H1 (cell line): ENCODE data around the gene PCNP. TPM values are rescaled to one million over a fixed set of nuclear protein-coding genes. Genes with fewer than 3 reads are reported as not detected.

ENCODE experiments used
- CTCF ChIA-PET: fragments of 300-600 bp; sonication (Branson Sonifier 250); formaldehyde crosslinking; loops from one replicate; lab custom pipeline; 2021; ENCODE audit not compliant: partially characterized antibody; lab: Charles Lee
- POLR2A ChIA-PET: fragments of 300-600 bp; sonication (Branson Sonifier 250); formaldehyde crosslinking; loops from one replicate; lab custom pipeline; 2021; ENCODE audit warnings: inconsistent platforms; ENCODE audit not compliant: partially characterized antibody; lab: Charles Lee
- DNase-seq, 2 experiments: peaks; one replicate each; pipeline versions ENCODE4 v3.0.0 to v3.0.0-alpha.2; 2010 to 2022; ENCODE audit warnings: low spot score in 2 of 2, low read depth in 1 of 2, mixed read lengths in 1 of 2
- FAIRE-seq: peaks from 2 replicates; lab custom pipeline; 2011; peaks lifted over from hg19 to GRCh38; lab: Jason Lieb, UNC
- H2AFZ ChIP-seq: 2 replicates; pipeline ENCODE4 v1.8.1; 2012; ENCODE audit warnings: low read length, inconsistent platforms
- H2AK5ac ChIP-seq: 2 replicates; pipeline ENCODE4 v1.6.1; 2013; ENCODE audit warnings: low read depth, low read length
- H2BK120ac ChIP-seq: replicated peaks from 2 replicates; pipeline ENCODE3; 2013; ENCODE audit warnings: low read depth, low read length, inconsistent platforms
- H2BK12ac ChIP-seq: 2 replicates; pipeline ENCODE4 v1.6.1; 2013; ENCODE audit warnings: low read depth, low read length
- H2BK15ac ChIP-seq: 2 replicates; pipeline ENCODE4 v1.6.1; 2013; ENCODE audit warnings: low read length
- H2BK20ac ChIP-seq: 2 replicates; pipeline ENCODE4 v1.6.1; 2013; ENCODE audit warnings: low read length
- H2BK5ac ChIP-seq: 2 replicates; pipeline ENCODE4 v1.6.1; 2013; ENCODE audit warnings: low read depth, low read length
- H3K14ac ChIP-seq: 2 replicates; pipeline ENCODE4 v1.6.1; 2013; ENCODE audit warnings: inconsistent platforms; ENCODE audit not compliant: insufficient read length
- H3K18ac ChIP-seq: 2 replicates; pipeline ENCODE4 v1.6.1; 2013; ENCODE audit warnings: low read length; ENCODE audit errors: extremely low read depth
- H3K23ac ChIP-seq: 2 replicates; pipeline ENCODE4 v1.6.1; 2013; ENCODE audit warnings: inconsistent platforms; ENCODE audit not compliant: insufficient read length
- H3K23me2 ChIP-seq: 2 replicates; pipeline ENCODE4 v1.6.1; 2013; ENCODE audit warnings: low read depth, low read length
- H3K27ac ChIP-seq: 2 replicates; pipeline ENCODE4 v1.6.1; 2011; ENCODE audit warnings: low read depth, low read length, inconsistent platforms
- H3K27me3 ChIP-seq, 4 experiments: replicated peaks in 1 of 4; 1 replicate in 1 of 4; 2 replicates in 3 of 4; pipeline versions ENCODE4 v1.6.1 to v1.8.1; 2011 to 2013; ENCODE audit warnings: low read length in 3 of 4, mild to moderate bottlenecking in 3 of 4, inconsistent platforms in 2 of 4, mixed read lengths in 2 of 4, moderate library complexity in 1 of 4; ENCODE audit not compliant: control insufficient read depth in 3 of 4, insufficient read depth in 3 of 4; ENCODE audit errors: extremely low read depth in 1 of 4
- H3K36me3 ChIP-seq, 4 experiments: 2 replicates each; pipeline versions ENCODE4 v1.6.1 to v1.8.1; 2011 to 2013; ENCODE audit warnings: mild to moderate bottlenecking in 4 of 4, low read length in 3 of 4, moderate library complexity in 2 of 4, control low read depth in 1 of 4, inconsistent platforms in 1 of 4; ENCODE audit not compliant: insufficient read depth in 4 of 4, control insufficient read depth in 2 of 4
- H3K4ac ChIP-seq: replicated peaks from 2 replicates; pipeline ENCODE3; 2013; ENCODE audit warnings: low read length, low read depth, mixed read lengths, inconsistent platforms; ENCODE audit not compliant: insufficient read length
- H3K4me1 ChIP-seq, 4 experiments: replicated peaks in 1 of 4; 1 replicate in 1 of 4; 2 replicates in 3 of 4; pipeline versions ENCODE4 v1.6.1 to v1.8.1; 2011 to 2013; ENCODE audit warnings: low read length in 3 of 4, inconsistent platforms in 2 of 4, mixed read lengths in 1 of 4; ENCODE audit not compliant: insufficient read depth in 4 of 4, control insufficient read depth in 3 of 4
- H3K4me2 ChIP-seq, 2 experiments: 2 replicates each; pipeline versions ENCODE4 v1.6.1 to v1.8.1; 2011 to 2013; ENCODE audit warnings: low read depth in 2 of 2, low read length in 2 of 2, control low read depth in 1 of 2, inconsistent platforms in 1 of 2, mild to moderate bottlenecking in 1 of 2; ENCODE audit not compliant: insufficient read depth in 1 of 2
- H3K4me3 ChIP-seq, 4 experiments: fragments of 200-600, 300-600 bp in 1 of 4; sonication (generic), shearing (Covaris generic), sonication (Bioruptor Twin) in 1 of 4; 2 replicates each; pipeline versions ENCODE4 v1.5.1 to v1.8.1; 2011 to 2016; ENCODE audit warnings: low read length in 4 of 4, low read depth in 3 of 4, control low read depth in 2 of 4, inconsistent platforms in 2 of 4, mild to moderate bottlenecking in 2 of 4, mixed read lengths in 1 of 4, moderate library complexity in 1 of 4; ENCODE audit not compliant: insufficient read depth in 2 of 4; ENCODE audit errors: extremely low read depth in 1 of 4
- H3K56ac ChIP-seq: replicated peaks from 2 replicates; pipeline ENCODE3; 2013; ENCODE audit warnings: low read depth, mild to moderate bottlenecking, mixed read lengths, low read length, inconsistent platforms; ENCODE audit not compliant: insufficient read length
- H3K79me1 ChIP-seq: 2 replicates; pipeline ENCODE4 v1.6.1; 2013; ENCODE audit warnings: low read depth, low read length, control low read depth
- H3K79me2 ChIP-seq, 2 experiments: 2 replicates each; pipeline versions ENCODE4 v1.6.1 to v1.8.1; 2012 to 2013; ENCODE audit warnings: low read length in 2 of 2, mild to moderate bottlenecking in 2 of 2, inconsistent platforms in 1 of 2; ENCODE audit not compliant: insufficient read depth in 2 of 2, control insufficient read depth in 1 of 2
- H3K9ac ChIP-seq, 4 experiments: replicated peaks in 1 of 4; 1 replicate in 1 of 4; 2 replicates in 3 of 4; pipeline versions ENCODE4 v1.6.1 to v1.8.1; 2011 to 2013; ENCODE audit warnings: low read depth in 3 of 4, low read length in 3 of 4, control low read depth in 2 of 4, mild to moderate bottlenecking in 2 of 4, moderate library complexity in 2 of 4, inconsistent platforms in 1 of 4; ENCODE audit errors: extremely low read depth in 1 of 4
- H3K9me3 ChIP-seq, 2 experiments: 2 replicates each; pipeline versions ENCODE4 v1.6.1 to v1.8.1; 2012 to 2013; ENCODE audit warnings: mild to moderate bottlenecking in 2 of 2, moderate library complexity in 2 of 2, control low read depth in 1 of 2, inconsistent platforms in 1 of 2, low read depth in 1 of 2, low read length in 1 of 2, mixed read lengths in 1 of 2; ENCODE audit not compliant: insufficient read depth in 2 of 2
- H4K20me1 ChIP-seq, 2 experiments: replicated peaks in 1 of 2; 2 replicates each; pipeline versions ENCODE3 to v1.8.1; 2011 to 2013; ENCODE audit warnings: inconsistent platforms in 2 of 2, low read length in 2 of 2, mild to moderate bottlenecking in 1 of 2; ENCODE audit not compliant: insufficient read depth in 2 of 2, control insufficient read depth in 1 of 2
- H4K5ac ChIP-seq: 2 replicates; pipeline ENCODE4 v1.6.1; 2013; ENCODE audit warnings: low read length, low read depth, mixed read lengths, inconsistent platforms; ENCODE audit not compliant: insufficient read length
- H4K8ac ChIP-seq: 2 replicates; pipeline ENCODE4 v1.8.0; 2013; ENCODE audit warnings: mild to moderate bottlenecking, moderate library complexity, low read length, inconsistent platforms; ENCODE audit not compliant: insufficient read depth; ENCODE audit errors: extremely low read depth
- H4K91ac ChIP-seq: replicated peaks from 2 replicates; pipeline ENCODE3; 2013; ENCODE audit warnings: low read length, mixed read lengths, inconsistent platforms; ENCODE audit not compliant: insufficient read length
- JUND ChIP-seq: IDR thresholded peaks from 2 replicates; pipeline ENCODE4 v1.6.1; 2011; ENCODE audit warnings: mild to moderate bottlenecking, improper control_type of control experiment, low read length
- TBP ChIP-seq: IDR thresholded peaks from 2 replicates; pipeline ENCODE4 v1.6.1; 2011; ENCODE audit warnings: low read depth, low read length, improper control_type of control experiment
- WGBS, 2 experiments: shearing (Covaris generic) in 1 of 2; methylation state at CpG; one replicate each; pipeline versions ENCODE4 v1.1.6 to v1.1.7; 2013 to 2015; ENCODE audit warnings: low lambda C conversion rate in 2 of 2, mixed read lengths in 2 of 2, inconsistent platforms in 1 of 2, low coverage in 1 of 2, missing lambda C conversion rate in 1 of 2; ENCODE audit not compliant: insufficient replicate concordance in 2 of 2, insufficient coverage in 1 of 2, insufficient read length in 1 of 2; ENCODE audit errors: extremely low coverage in 1 of 2, missing lambda C conversion rate in 1 of 2; 5-methylcytosine and 5-hydroxymethylcytosine counted together
- polyA plus RNA-seq, 7 experiments: library from polyadenylated mRNA; depleted of rRNA in 3 of 7; stranded (reverse) in 5 of 7; unstranded in 2 of 7; fragments of >200 nt in 5 of 7; fragments of 200-250 nt in 2 of 7; gene quantifications; 1 replicate in 5 of 7; 2 replicates in 1 of 7; 4 replicates in 1 of 7; pipeline versions ENCODE4 v1.2.1 to v1.2.3, GENCODE V29; 2011 to 2013; ENCODE audit warnings: missing spikeins in 2 of 7, mixed read lengths in 2 of 7
- total RNA-seq: library from RNA; stranded (reverse); fragmentation: NEBNext Ultra II Directional; extraction: Animal tissue kit (Norgen Biotek cat#: 25700); gene quantifications from 2 replicates; pipeline ENCODE4 v1.2.1, GENCODE V29; 2021

PCNP gene
- total and polyA plus RNA-seq, 2 of the 8 experiments (the other 6 are each of a cell fraction or from before 2014, with no cell fraction given): 29.1 to 192 TPM

DNA sequence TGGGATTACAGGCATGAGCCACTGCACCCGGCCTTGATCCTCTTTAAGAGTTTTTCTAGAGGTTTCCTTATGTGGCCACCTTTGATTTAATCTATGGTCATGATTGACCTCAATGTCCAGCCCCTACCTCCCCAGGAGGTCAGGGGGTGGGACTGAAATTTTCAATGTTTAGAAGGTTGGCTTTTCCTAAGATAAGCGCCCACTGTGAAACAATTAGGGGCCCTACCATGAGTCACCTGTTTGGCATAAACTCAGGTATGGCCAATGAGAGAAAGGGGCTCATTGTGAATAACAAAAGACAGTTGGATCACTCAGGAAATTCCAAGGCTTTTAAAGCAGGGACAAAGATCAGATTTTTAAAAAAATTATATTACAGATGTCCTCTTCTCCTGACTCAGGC, 51.9 kb downstream of the PCNP start:
- no peak overlapping the region for H2BK15ac ChIP-seq
- H3K27ac ChIP-seq: no peak overlapping the region
- no peaks in the 10 kb centered on the region for H4K20me1 ChIP-seq
- no peak overlapping the region for H2BK20ac ChIP-seq
- H4K8ac ChIP-seq: no peak overlapping the region
- H4K5ac ChIP-seq: no peak overlapping the region
- no peaks in the 10 kb centered on the region for H3K36me3 ChIP-seq
- H3K23ac ChIP-seq: no peak overlapping the region
- H2AK5ac ChIP-seq: no peak overlapping the region
- no peak overlapping the region for H3K4me2 ChIP-seq
- H3K9ac ChIP-seq: no peak overlapping the region
- H3K27me3 ChIP-seq: no peaks in the 10 kb centered on the region
- H3K4ac ChIP-seq: no peak overlapping the region
- FAIRE-seq: no peak
- H3K79me2 ChIP-seq: no peaks in the 10 kb centered on the region
- no peak overlapping the region for H3K14ac ChIP-seq
- peaks cover 0 to 4% (median 0%) of the 10 kb centered on the region in 4 experiments; a peak in 4 of 7 replicates for H3K4me1 ChIP-seq
- H2AFZ ChIP-seq: no peak overlapping the region
- H3K56ac ChIP-seq: no peak overlapping the region
- no peak overlapping the region for H3K4me3 ChIP-seq
- ChIA-PET CTCF (interaction anchor here (1.1 to 4.7 kb wide), 2 partner anchors 10 to 13 kb away, joined by 3 to 28 read pairs; no protein-coding TSS in a partner anchor), POLR2A (interaction anchor here (0.6 kb wide), 1 partner anchor 1925 kb away, joined by 3 read pairs; no protein-coding TSS in a partner anchor)
- no peaks in the 10 kb centered on the region for H3K9me3 ChIP-seq
- no peak overlapping the region for H4K91ac ChIP-seq
- H3K79me1 ChIP-seq: no peaks in the 10 kb centered on the region
- H2BK120ac ChIP-seq: no peak overlapping the region
- H3K23me2 ChIP-seq: no peaks in the 10 kb centered on the region
- H2BK5ac ChIP-seq: no peak overlapping the region
- no peak for DNase-seq
- no peak overlapping the region for H3K18ac ChIP-seq
- TF ChIP-seq TBP (no peak), JUND (peak; percentile 68)
- 88% methylated on average over 2 of the region's 2 CpGs; no CpG with 5 or more reads in 1 of the 2 experiments for WGBS, 2 experiments
- no peak overlapping the region for H2BK12ac ChIP-seq
